Measurements from ENCODE around the gene BCL11B. TPM values are rescaled to one million over a fixed set of nuclear protein-coding genes. Genes with fewer than 3 reads are reported as not detected.
"Not testable (repeated sequence)": the region's sequence is repeated elsewhere in the genome, so short reads cannot be mapped to it uniquely, and the experiment has no call there.

BCL11B gene
- total RNA-seq, 1 donor = under 0.01 TPM

DNA sequence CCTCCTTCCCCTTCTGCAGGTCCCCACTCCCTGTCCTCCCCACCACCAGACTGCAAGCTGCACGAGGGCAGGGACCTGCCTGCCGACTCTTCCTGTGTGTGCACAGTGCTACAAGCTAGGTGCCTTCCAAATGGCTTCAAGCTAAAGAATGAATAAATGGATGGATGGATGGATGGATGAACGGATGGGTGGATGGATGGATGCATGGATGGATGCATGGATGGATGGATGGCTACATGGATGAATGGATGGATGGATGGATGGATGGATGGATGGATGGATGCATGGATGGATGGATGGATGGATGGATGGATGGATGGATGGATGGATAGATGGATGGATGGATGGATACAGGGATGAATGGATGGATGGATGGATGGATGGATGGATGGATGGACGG is 43.2 kb downstream of the BCL11B start:
- DNase-seq (ENCODE audit: low read depth in 2 of 3, low spot score in 2 of 3) = not testable (repeated sequence)

DNA sequence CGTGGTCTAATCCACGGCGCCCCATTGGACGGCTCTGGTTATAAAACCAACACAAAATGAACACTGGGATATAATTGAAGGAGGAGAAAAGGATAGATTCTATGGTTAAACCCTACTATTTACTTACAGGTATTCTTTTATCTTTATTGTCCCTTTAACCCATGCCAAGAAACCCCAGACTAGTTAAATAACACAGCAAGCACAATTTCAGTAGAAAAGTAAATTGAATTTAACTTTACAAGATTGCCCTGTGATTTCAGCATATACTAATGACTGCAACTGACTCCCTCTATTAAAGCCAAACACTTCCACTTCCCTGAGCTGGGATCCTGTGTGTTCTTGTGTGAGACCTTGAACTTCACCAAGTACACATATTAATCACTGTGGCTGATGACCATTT is 45.3 kb downstream of the BCL11B start:
- DNase-seq (ENCODE audit: low read depth in 2 of 3, low spot score in 2 of 3) = no peak

DNA sequence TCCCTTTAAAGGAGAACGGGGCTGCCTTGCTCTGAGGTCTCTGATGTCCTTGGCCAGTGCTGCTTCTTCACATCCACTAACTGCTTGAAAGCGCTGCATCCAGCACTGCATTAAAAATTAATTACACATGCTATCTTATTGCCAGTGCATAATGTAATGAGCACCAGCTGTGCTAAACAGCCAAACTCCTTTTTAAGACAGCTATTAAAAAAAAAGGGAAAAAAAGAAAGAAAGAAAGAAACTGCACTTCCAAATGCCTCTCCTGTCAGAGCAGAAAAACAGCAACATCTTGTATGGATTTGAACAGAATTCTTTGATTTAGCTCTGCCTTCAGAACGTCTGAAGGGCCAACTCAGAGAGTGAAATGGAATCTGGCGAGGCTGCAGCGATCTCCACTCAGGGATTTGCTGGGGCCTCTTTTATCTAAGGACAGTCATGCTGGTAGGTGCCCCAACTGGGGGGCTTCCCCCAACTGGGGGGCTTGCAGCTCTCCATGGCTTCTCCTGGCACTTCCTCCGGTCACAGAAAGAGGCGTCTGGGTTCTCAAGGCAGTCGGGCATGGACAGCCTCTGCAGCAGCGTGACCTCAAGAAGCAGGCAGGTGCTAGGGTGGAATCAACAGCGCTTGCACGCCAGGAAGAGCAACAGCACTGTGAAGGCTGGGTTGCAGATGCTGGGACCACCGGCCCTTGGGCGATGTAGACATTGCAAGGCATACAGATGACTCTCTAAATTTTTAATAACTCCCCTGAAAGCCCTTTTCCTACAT is 46.4 kb downstream of the BCL11B start:
- DNase-seq (ENCODE audit: low read depth in 2 of 3, low spot score in 2 of 3) = no peak

DNA sequence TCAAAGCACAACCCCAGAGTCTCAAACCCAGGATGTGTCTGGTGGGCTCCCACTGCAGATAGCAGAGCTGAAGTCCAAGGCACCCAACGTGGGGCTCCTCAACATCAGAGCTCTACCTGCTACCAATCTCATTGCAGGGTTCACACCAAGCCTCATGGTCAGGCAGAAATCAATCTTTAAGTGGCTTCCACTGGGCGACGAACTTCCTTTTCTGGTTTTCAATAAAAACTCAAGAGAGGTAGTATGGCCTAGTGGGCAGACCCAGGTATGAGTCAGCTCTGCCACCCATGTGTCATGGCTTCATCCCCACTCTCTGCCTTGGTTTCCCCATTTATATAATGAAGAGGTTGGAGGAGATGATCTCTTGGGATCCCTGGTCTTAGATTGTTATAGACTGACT is 47.0 kb downstream of the BCL11B start:
- no peak for DNase-seq (ENCODE audit: low read depth in 2 of 3, low spot score in 2 of 3)

DNA sequence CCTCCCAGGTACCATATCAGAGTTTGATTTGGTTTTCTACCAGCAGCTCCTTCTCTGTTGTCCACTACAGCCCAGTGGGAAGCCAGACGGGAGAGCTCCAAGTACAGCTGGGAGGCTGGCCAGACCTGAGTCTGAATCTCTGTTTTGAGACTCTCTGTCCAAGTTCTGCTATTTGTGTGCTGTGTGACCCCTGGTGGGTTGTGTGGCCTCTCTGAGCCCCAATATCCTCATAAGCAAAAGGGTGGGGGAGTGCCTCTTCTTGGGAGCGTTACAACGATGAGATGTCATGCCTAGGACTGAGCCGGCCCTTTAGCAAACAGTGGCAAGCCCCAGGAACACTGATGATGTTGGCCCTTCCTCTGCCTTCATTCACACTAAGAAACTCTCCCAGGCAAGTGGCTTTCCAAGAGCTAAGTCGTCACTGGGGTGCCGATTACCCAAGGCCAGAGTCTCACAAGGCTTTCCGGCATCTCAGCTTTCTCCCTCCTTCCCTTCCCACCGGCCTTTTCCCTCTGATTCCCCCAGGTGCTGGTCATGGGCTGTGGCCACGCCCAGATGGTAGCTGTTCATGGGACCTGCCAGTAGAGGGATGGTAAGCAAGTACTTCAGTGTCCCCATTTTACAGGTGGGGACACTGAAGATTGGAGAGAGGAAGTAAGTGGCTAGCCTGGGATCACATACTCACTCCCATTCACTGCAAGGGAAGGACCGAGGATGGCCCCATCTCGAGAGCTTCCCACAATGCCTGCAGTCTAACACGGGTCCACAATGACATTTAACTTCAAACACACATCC is 47.7 kb downstream of the BCL11B start:
- DNase-seq (ENCODE audit: low read depth in 2 of 3, low spot score in 2 of 3) = no peak

DNA sequence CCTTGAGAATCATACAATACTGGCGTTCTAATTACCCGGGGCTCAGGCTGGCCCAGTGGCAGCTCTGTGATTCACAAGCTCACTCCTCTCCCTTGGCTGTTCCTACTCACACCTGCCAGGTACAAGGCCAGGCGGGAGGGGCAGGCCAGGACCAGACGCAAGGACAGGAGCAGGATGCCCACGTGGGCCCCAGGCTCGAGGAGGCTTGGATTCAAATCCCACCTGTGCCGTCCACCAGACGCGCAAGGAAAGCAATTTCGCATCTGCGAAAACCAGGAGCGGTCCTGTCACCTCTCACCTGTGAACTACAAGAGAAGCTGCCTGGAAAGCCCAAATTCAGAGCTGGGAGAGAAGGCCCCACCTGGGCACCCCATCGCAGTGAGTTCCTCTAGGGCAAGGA is 50.6 kb downstream of the BCL11B start:
- no peak for DNase-seq (ENCODE audit: low read depth in 2 of 3, low spot score in 2 of 3)

DNA sequence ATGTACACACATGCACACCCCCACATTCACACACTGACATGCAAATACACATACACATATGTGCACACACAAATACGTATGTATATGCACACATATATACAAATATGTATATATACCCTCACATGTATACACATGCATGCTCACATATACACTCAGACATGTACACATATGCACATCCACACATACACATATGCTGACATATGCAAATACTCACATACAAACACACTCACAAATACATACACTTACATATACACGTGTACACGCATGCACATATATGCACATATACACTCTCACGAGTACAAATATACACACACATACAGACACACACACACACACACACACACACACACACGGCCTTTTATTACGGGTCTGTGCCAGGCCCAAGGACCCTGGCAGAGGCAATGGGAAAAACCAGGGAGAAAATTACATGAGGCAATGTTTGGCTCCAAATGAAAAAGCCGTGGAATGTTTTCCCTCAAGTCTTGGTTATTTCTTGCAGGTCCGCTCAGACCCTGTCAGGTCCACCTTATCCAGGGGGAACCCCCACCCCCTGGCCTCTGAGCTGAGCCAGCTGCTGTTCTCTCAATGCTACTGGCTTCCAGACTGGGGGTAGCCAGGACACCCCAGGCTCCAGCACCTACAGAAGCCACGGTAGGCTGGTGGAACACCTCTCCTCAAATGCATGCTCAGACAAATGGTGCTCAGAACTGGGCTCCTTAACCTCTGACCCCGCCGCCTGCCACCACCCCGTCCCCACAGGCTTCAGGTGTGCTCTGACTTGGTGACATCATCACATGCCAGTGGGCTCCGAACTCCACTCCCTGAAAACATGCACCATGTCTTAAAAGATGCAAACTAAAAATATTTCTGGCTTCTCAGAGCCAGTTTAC is 54.7 kb downstream of the BCL11B start:
- DNase-seq (ENCODE audit: low read depth in 2 of 3, low spot score in 2 of 3) = no peak

DNA sequence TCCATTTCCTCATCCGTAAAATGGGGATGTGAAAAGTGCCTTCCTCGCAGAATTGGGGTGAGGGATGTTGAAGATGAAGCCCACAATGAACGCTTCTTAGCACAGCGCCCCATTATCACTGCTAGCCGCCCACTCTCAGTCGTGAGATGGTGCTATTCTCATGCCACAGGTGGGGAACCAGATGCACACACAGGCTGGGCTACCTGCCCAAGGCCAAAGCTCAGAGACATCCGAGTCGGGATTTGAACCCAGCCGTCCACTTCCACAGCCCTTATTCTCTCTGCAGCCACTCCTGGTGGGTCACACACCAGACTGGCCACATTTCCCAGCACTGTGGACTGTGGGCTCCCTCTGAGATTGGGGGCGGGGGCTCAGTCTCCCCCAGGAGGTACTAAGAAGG is 55.8 kb downstream of the BCL11B start:
- DNase-seq (ENCODE audit: low read depth in 2 of 3, low spot score in 2 of 3) = no peak

DNA sequence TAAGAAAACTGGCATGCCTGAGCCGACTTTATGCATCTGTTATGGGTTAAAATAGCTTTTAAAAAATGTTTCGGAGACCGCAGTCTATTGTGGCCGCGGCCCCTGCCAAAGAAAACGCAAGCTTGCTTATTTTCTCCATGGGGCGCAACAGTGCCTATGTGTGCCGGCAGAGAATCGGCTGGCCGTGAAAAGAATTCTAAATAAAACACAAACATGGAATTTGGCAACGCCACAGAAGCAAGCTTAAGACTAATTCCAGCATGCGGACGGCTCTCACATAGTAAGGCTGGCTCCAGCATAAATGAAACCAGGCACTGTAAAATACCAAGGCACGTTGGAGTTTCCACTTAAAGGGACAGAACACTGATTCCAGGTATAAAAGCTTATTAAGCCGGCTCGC is 56.7 kb downstream of the BCL11B start:
- DNase-seq (ENCODE audit: low read depth in 2 of 3, low spot score in 2 of 3) = no peak

DNA sequence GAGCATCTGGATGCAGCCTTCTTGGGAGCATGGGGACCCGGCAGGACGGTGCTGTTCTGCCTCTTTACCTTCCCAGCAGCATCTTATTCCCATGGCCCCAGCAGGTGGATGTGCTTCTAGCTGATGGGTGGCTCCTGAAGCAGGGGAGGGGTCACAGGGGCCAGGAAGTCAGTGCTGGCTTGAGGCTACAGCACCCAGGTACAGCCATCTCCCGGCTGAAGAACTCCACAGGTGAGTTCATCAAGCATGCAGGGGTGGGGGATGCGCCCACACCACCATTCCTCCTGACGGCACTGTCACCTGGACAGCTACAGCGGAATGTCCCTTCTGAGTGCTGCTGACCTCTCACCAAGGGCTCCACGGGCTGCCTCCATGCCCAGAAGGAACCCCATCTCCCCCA is 57.3 kb downstream of the BCL11B start:
- DNase-seq (ENCODE audit: low read depth in 2 of 3, low spot score in 2 of 3) = no peak

DNA sequence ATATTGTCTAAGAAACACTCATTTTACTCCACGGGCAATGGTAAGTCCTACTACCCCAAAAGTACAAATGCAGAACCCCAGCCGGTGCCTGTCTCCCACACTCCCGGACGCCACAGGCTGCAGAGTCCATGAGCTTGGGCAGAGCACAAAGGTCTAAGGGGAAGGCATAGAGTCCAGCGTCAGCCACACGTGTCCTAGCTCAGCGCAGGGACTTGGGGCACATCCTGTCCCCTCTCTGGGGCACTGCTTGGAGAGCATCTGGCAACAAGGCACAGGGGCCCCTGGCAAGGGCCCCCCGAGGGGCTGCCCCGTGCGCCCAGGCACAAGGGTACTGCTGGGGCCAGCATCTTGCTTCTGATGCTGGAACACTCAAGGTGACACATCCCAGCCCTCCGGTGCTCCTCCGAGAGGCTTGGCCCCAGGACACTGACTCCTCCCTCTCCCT is 58.4 kb downstream of the BCL11B start:
- no peak for DNase-seq (ENCODE audit: low read depth in 2 of 3, low spot score in 2 of 3)

DNA sequence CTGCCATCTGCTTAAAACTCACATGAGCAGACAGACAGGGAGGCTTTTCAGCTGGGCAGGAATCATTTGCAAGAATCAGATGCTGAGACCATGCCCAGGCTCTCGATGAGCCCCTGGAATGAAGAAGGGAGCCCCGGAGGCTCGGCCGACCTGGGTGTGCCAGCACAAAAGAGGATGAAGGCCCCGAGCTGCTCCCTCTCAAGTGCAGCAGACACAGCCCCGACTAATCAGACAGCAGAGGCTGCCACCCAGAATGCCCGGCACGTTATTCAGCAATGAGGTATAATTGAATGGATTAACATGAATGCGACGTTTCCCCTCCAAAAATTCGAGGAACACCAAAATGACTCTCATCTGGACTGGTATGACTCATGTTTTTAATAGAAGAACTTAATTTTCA is 58.9 kb downstream of the BCL11B start:
- DNase-seq (ENCODE audit: low read depth in 2 of 3, low spot score in 2 of 3) = no peak

DNA sequence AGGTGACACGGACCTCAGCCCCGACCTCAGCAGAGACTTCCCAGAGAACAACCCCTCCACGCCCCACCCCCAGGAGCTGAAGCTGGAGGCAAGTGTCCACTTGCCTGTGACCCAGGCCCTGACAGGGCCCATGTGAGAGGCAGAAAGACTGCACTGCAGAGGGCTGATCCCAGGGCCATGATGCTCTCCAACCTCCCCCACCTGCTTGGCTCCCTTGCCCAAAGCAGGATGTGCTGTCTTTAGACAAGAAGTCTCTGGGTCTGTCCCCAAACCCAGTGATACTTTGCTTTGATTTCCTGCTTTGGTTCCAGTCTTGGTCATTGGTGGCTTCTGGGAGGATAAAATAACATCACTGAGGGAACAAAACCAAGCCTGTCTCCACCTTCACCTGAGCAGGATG is 59.4 kb downstream of the BCL11B start:
- DNase-seq (ENCODE audit: low read depth in 2 of 3, low spot score in 2 of 3) = no peak

DNA sequence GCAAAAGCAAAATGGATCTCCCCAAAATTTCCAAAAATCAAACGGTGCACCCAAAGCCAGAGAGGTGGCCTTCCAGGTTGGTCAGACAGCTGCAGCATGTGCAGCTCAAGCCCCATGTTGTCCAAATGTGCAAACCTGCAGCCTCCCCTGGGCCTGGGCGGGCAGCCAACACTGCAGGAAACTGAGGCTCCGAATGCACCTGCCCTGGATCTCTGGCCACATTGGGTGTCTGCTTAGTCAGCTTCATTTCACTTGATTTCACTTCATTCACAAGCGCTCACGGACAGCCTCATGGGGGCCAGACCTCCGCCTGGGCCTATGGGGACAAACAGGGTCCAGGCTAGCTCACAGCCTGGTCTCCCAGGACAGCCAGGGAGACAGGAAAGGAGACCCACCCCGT is 59.8 kb downstream of the BCL11B start:
- DNase-seq (ENCODE audit: low read depth in 2 of 3, low spot score in 2 of 3) = no peak

DNA sequence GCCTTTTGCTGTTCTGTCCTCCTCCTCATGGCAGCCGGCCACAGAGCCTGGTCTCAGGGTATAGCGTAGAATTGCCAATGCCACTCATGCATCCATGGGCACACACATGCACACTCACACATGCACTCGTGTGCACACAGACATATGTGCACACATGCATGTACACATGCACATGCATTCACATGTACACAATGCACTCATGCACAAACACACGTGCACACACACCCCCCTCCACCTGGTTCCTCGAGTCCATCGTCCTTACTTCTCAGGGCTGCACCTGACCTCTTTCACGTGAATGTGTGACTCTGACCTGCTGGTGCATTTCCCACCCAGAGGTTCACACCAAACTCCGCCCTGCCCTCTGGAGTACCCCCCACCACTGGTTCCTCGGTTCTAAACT is 60.6 kb downstream of the BCL11B start:
- DNase-seq (ENCODE audit: low read depth in 2 of 3, low spot score in 2 of 3) = no peak

DNA sequence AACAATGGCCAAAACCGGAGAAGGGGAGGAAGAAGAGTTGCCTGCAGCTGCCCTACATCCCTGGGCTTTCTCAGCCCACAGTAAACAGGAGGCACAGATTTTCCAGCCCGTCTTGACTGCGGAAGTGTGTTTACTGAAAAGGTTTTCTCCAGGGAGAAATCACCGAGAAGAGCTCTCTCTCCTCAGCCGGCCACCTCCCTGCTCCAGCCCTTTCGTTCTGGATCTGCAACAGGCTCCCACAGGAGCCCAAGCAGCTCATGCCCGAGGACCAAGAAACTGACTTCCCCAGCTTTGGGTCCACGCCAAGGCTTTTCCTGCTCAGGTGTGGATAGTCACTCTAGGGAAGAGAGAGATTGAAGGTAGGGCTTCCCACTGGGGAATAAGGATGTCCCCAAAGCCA is 61.7 kb downstream of the BCL11B start:
- DNase-seq (ENCODE audit: low read depth in 2 of 3, low spot score in 2 of 3) = no peak

DNA sequence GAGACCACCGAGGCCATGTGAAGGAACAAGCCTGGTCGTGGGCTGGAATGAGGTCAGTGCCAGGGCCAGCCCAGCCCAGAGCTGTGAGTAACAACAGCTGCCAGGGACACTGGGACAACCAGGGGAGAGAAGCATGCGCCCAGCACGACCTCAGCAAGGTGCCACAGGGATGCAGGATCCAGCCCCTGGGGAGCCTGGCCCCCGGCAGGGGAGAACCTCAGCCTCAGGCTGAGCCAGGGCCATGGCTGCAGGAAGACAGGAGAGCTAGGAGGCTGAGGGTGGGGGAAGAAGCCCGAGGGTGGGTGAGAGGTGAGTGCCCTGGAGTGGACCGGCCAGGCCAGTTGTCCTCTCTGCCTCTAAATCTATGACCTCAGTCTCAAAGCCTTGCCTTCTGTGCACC is 62.6 kb downstream of the BCL11B start:
- DNase-seq (ENCODE audit: low read depth in 2 of 3, low spot score in 2 of 3) = no peak

DNA sequence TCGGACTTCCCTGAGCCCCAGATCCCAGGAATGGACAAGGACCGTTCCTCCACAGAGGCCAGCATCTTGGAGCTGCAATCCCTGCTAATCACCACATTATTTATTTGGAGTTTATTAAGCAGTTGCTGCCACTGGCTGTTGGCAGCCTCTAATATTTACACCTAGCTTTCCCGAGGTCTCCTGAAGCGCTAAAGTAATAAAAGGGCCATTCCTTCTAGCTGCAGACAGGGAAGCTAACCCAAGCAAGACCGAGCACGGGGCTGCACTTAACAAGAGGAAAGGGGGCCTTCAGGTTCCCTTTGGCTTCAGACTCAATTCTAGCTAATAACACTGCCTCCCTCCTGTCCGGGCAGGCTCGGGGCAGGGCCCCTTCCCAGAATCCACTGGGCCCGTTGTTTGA is 63.7 kb downstream of the BCL11B start:
- no peak for DNase-seq (ENCODE audit: low read depth in 2 of 3, low spot score in 2 of 3)

DNA sequence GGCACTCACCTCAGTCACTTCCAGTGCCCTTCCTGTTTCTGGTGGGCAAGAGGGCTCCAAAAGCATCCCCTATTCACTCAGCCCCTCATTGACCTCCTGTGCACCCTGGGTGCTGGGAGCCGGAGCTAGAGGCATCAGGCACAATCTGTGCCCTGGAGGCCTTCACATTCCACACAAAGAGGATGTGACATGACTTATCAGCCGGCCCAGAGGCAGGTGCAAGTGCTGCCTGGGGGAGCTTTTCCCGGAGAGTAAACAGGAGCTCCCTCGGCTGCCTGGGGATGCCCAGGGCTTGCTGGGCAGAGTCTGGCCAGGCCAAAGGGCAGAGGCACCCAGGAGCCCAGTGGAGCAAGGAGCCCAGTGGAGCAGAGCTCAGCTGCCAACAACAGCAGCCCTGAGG is 64.5 kb downstream of the BCL11B start:
- no peak for DNase-seq (ENCODE audit: low read depth in 2 of 3, low spot score in 2 of 3)

DNA sequence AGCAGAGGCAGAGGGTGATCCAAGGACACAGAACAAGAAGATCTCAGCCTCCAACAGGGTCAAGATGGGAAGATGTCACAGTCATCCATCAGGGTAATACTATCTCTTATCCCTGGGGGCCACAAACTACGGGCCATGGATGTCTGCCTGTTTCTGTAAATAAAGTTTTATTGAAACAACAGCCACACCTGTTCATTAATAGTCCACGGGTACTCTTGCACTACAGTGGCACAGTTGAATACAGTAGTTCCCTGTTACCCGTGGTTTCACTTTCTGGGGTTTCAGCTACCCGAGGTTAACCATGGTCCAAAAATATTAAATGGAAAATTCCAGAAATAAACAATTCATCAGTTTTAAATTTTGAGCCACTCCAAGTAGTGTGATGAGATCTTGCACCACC is 65.9 kb downstream of the BCL11B start:
- no peak for DNase-seq (ENCODE audit: low read depth in 2 of 3, low spot score in 2 of 3)

DNA sequence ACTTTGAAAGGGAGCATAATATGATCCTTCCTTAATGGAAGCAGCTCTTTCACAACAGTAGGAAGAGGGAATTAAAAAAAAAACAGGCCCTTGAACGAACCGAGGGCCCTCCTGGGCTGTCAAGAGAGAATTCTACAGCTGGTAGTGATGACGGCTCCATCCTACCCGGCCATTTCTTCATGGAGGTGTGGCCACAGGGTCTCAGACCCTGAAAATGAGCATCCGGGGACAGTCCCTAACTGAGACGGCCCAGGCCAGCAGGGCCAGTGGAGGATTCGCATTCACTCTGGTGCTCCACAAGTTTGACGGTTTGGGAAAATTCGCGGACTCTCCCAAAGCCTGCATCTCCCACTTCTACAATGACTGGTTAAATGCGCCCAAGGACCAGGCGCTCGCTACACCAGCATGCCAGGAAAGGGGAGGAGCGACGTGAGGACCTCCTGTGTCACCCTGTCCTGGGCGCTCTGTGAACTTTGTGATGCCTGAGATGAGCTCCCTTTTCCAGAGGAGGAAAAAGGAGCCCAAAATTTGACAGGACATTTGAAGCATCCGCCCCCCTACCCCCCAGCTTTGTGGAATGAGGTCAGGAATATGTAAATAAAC is 66.8 kb downstream of the BCL11B start:
- DNase-seq (ENCODE audit: low read depth in 2 of 3, low spot score in 2 of 3) = no peak

All from hematopoietic multipotent progenitor cell (in vitro differentiated cells).